ENCODE results near the gene TAPBP. TPM values are rescaled to one million over a fixed set of nuclear protein-coding genes. Genes with fewer than 3 reads are reported as not detected.

The TAPBP gene
- total and polyA plus RNA-seq, 9 of the 15 experiments (the other 6 are each of a cell fraction or from before 2014, with no cell fraction given): 5.6 to 74.0 (median 22.3) TPM

DNA sequence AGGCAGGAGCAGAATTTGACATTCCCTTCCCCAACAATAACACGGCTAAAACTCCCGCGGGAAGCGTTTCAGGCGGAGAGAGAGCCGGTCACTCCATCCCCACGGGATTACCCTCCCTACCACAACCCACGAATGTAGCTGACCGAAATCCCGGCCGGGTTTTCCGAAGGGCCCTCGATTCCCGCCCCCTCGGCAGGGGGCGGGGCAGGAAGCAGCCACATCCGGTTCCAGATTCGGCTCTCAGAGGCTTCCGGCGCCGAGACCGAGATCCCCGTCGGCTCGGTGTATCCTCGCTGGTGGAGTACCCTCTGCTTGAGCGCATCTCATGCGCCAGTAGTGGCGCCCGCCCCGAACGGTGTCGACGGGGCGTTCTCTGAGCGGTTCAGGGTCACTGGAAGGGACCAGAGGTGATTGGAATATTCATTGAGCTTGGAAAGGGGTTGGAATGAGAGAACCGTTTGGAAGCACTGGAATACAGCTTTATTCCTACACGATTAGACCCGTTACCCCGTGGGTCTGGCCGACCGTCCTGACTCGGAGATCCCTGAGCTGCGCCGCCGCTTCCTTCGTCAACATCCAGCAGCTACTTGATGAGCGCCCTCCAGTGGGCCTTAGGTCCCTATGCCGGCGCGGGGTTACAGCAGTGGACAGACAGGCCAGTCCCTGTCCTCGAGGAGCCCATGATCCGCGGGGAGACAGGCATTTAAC lies 14.5 kb downstream of the TAPBP start (continued):
- peak; percentile 51 for TF ChIP-seq ZFX (CRISPR knock-in tag; IDR thresholded peaks at IDR 0.05)
- TF ChIP-seq, protein P1, sequence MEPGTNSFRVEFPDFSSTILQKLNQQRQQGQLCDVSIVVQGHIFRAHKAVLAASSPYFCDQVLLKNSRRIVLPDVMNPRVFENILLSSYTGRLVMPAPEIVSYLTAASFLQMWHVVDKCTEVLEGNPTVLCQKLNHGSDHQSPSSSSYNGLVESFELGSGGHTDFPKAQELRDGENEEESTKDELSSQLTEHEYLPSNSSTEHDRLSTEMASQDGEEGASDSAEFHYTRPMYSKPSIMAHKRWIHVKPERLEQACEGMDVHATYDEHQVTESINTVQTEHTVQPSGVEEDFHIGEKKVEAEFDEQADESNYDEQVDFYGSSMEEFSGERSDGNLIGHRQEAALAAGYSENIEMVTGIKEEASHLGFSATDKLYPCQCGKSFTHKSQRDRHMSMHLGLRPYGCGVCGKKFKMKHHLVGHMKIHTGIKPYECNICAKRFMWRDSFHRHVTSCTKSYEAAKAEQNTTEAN (CRISPR knock-in tag; IDR thresholded peaks at IDR 0.05): no peak
- TF ChIP-seq, protein P2, sequence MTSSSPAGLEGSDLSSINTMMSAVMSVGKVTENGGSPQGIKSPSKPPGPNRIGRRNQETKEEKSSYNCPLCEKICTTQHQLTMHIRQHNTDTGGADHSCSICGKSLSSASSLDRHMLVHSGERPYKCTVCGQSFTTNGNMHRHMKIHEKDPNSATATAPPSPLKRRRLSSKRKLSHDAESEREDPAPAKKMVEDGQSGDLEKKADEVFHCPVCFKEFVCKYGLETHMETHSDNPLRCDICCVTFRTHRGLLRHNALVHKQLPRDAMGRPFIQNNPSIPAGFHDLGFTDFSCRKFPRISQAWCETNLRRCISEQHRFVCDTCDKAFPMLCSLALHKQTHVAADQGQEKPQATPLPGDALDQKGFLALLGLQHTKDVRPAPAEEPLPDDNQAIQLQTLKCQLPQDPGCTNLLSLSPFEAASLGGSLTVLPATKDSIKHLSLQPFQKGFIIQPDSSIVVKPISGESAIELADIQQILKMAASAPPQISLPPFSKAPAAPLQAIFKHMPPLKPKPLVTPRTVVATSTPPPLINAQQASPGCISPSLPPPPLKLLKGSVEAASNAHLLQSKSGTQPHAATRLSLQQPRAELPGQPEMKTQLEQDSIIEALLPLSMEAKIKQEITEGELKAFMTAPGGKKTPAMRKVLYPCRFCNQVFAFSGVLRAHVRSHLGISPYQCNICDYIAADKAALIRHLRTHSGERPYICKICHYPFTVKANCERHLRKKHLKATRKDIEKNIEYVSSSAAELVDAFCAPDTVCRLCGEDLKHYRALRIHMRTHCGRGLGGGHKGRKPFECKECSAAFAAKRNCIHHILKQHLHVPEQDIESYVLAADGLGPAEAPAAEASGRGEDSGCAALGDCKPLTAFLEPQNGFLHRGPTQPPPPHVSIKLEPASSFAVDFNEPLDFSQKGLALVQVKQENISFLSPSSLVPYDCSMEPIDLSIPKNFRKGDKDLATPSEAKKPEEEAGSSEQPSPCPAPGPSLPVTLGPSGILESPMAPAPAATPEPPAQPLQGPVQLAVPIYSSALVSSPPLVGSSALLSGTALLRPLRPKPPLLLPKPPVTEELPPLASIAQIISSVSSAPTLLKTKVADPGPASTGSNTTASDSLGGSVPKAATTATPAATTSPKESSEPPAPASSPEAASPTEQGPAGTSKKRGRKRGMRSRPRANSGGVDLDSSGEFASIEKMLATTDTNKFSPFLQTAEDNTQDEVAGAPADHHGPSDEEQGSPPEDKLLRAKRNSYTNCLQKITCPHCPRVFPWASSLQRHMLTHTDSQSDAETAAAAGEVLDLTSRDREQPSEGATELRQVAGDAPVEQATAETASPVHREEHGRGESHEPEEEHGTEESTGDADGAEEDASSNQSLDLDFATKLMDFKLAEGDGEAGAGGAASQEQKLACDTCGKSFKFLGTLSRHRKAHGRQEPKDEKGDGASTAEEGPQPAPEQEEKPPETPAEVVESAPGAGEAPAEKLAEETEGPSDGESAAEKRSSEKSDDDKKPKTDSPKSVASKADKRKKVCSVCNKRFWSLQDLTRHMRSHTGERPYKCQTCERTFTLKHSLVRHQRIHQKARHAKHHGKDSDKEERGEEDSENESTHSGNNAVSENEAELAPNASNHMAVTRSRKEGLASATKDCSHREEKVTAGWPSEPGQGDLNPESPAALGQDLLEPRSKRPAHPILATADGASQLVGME (CRISPR knock-in tag; IDR thresholded peaks at IDR 0.05): no peak
- TF ChIP-seq, protein P3, sequence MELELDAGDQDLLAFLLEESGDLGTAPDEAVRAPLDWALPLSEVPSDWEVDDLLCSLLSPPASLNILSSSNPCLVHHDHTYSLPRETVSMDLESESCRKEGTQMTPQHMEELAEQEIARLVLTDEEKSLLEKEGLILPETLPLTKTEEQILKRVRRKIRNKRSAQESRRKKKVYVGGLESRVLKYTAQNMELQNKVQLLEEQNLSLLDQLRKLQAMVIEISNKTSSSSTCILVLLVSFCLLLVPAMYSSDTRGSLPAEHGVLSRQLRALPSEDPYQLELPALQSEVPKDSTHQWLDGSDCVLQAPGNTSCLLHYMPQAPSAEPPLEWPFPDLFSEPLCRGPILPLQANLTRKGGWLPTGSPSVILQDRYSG (tag; conservative IDR thresholded peaks at IDR 0.05; ENCODE audit: low read depth): peak; percentile 70; the same call in 1 of the 2 replicates
- TF ChIP-seq, protein P4, sequence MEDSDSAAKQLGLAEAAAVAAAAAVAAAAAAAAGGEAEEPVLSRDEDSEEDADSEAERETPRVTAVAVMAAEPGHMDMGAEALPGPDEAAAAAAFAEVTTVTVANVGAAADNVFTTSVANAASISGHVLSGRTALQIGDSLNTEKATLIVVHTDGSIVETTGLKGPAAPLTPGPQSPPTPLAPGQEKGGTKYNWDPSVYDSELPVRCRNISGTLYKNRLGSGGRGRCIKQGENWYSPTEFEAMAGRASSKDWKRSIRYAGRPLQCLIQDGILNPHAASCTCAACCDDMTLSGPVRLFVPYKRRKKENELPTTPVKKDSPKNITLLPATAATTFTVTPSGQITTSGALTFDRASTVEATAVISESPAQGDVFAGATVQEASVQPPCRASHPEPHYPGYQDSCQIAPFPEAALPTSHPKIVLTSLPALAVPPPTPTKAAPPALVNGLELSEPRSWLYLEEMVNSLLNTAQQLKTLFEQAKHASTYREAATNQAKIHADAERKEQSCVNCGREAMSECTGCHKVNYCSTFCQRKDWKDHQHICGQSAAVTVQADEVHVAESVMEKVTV (CRISPR knock-in tag; IDR thresholded peaks at IDR 0.05): peak; percentile 77
- TF ChIP-seq GATA2 (CRISPR knock-in tag; IDR thresholded peaks at IDR 0.05): no peak
- TF ChIP-seq MEF2A (IDR thresholded peaks at IDR 0.05; ENCODE audit: control insufficient read depth, low read depth, low read length): peak; percentile 57; the same call in 1 of the 2 replicates
- TF ChIP-seq NELFE (IDR thresholded peaks at IDR 0.05; ENCODE audit: insufficient read depth, insufficient read length): no peak
- TF ChIP-seq OTX1 (CRISPR knock-in tag; IDR thresholded peaks at IDR 0.05): peak; percentile 6; the same call in 1 of the 2 replicates
- TF ChIP-seq, protein P5, sequence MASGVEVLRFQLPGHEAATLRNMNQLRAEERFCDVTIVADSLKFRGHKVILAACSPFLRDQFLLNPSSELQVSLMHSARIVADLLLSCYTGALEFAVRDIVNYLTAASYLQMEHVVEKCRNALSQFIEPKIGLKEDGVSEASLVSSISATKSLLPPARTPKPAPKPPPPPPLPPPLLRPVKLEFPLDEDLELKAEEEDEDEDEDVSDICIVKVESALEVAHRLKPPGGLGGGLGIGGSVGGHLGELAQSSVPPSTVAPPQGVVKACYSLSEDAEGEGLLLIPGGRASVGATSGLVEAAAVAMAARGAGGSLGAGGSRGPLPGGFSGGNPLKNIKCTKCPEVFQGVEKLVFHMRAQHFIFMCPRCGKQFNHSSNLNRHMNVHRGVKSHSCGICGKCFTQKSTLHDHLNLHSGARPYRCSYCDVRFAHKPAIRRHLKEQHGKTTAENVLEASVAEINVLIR (CRISPR knock-in tag; IDR thresholded peaks at IDR 0.05): no peak
- no peak for TF ChIP-seq STAG1 (CRISPR knock-in tag; IDR thresholded peaks at IDR 0.05; ENCODE audit: borderline replicate concordance)
- no peak for TF ChIP-seq FIP1L1 (IDR thresholded peaks at IDR 0.05; ENCODE audit: low read depth, low read length, poor library complexity, severe bottlenecking)
- peak; percentile 44 for TF ChIP-seq SMARCA5 (IDR thresholded peaks at IDR 0.05)
- TF ChIP-seq ZNF507 (tag; conservative IDR thresholded peaks at IDR 0.05): no peak

Measured in K562 (cell line).